SIG-M5 (cell line): Measurements from ENCODE around the gene NOS1.
"Not testable (repeated sequence)": the region's sequence is repeated elsewhere in the genome, so short reads cannot be mapped to it uniquely, and the experiment has no call there.

ENCODE experiments used
- DNase-seq: peaks from one replicate; lab custom pipeline; 2025; lab: John Stamatoyannopoulos, UW

The NOS1 gene

DNA sequence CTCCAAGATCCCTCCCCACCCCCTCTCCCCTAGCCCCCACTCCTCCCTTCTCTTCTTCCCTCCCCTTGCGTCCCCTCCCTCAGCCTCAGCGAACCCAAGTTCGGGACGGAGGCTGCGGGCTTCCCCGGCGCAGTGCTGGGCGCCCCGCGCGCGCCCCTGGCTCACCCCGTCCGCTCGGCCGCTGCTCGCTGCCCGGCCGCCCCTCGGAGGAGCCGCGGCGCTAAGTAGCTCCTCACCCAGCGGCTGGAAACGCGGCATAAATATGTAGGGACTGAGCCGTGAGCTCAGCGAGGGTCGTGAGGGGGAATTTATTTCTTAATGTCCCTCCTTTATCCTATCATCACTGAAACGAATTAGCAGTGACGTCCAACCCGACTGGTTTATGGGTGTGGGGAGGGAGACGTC is at the start of gene NOS1:
TSS of gene NOS1 (minus strand) at position 280 of the 405 bp plus-strand sequence. CDS start 30,557 bp downstream, outside the sequence.
- DNase-seq: no peak

- no peak for DNase-seq
Observed at GRCh38 chr12:117409286-117409685, 47.9 kb upstream of the NOS1 start.

GRCh38 chr12:117408161-117408791 is 46.9 kb upstream of the NOS1 start:
- DNase-seq: no peak

- DNase-seq: no peak
Observed at GRCh38 chr12:117404940-117405339, 43.5 kb upstream of the NOS1 start.

GRCh38 chr12:117404203-117404853 is 42.9 kb upstream of the NOS1 start:
- no peak for DNase-seq

DNA sequence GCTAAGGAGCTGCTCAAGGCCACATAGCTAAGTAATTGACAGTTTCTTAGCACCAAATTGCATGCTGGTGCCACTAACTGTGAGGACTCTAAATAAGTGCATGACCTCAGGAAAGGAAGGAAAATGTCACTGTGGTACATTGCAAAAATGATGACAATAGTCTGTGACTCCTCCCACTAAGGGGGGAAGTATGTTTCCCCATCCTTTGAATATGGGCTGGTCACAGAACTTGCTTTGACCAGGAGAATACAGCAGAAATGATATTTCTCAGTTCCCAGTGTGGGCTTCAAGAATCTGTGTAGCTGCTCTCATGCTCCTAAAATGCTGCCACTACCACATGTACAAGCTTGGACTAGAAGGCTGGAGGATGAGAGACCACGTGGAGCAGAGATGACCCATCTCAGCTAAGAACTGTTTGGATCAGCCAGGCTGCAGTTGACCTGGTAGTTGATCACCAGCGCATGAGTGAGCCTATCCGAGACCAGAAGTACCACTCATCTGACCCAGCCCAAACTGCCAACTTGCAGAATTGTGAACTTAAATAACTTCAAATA is 42.2 kb upstream of the NOS1 start:
- DNase-seq: no peak

- DNase-seq: no peak
Observed at GRCh38 chr12:117402363-117402762, 40.9 kb upstream of the NOS1 start.

DNA sequence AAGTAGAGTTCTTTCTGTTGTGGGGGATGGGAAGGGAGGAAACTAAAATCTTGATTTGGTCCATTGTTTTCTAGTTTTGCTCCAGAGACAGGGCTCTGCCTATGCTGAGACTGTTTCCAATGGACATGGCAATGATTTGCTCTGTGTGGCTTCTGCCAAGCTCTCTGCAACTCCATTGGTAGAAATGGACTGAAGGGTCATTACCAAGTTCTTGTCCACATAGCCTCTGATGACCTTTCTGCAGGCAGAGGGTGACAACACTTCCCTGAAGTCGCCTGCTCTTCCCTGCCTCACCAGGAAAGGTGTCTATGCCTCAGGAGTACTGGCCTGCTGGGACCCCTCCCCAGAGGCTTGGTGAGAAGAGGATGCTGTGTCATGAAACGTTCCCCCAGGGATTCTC is 39.5 kb upstream of the NOS1 start:
- no peak for DNase-seq

DNA sequence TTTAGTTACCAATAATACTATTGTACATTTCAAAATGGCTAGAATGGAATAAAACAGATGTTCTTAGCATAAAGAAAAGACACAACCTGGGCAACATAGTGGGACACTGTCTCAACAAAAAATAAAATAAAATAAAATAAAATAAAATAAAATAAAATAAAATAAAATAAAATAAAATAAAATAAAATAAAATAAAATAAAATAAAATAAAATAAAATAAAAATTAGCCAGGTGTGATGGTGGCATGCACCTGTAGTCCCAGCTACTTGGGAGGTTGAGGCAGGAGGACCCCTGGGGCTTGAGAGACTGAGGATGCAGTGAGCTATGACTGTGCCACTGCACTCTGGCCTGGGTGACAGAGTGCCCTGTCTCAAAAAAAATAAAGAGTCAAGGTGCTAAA is 37.1 kb upstream of the NOS1 start:
- not testable (repeated sequence) for DNase-seq

- no peak for DNase-seq
Observed at GRCh38 chr12:117395766-117396165, 34.3 kb upstream of the NOS1 start.

GRCh38 chr12:117394491-117394890 is 33.1 kb upstream of the NOS1 start:
- DNase-seq: no peak

DNA sequence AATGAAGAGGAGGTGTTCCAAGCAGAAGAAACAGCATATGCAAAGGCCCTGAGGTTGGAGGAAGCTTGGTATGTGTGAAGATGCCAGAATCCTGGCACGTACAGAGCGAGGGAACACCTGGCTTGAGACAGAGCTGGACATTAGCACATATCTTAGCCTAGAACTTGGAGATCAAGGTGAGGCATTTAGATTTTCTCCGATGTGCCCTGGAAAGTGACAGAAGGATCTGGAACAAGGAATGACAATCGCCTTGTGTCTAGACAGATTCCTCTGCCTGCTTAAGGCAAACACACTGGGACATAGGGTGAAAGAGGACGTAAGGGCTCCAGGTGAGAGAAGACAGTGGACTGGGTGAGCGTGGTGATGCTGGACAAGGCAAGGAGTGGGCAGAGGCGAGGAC is 32.2 kb upstream of the NOS1 start:
- no peak for DNase-seq

- DNase-seq: no peak
Observed at GRCh38 chr12:117390866-117391265, 29.4 kb upstream of the NOS1 start.

DNA sequence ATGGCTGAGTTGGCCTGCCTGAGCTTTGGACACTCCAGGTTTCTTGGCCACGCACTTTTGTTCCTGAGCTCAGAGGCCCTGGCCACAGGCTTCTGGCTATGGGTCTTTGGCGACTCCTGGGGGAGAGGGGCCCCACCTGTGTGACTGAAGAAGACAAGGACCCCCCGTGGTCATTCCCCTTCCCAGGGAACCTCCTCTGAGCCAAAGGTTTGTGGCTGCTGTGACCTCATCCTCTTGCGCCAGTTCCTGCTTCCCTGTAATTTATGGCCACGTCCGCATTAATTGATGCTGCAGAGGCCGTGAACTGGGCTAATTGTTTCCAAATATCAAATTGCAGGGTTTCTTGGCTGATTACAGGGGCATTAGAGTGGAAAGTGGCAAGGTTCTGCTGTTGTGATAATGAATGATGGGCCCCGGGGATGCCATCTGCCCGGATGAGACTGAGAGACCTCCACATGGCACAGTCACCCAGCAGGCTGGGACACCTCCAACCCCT is 27.6 kb upstream of the NOS1 start:
- DNase-seq: no peak

DNA sequence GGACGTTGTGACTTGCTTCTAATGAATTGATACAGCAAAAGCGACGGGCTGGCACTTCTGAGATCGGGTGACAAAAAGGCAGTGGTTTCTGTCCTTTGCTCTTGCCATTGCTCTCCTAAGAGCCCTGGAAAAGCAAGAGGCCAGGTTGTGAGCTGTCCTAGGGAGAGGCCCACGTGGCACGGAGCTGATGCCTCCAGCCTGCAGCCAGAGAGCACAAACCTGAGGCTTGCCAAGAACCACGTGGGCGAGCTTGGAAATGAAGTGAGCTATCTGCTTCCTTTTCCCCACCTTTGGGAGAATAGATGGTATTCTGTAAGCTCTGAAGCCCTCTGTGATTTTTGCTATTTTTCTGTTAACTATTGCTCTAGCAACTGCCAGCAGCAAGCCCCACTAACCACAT is 26.4 kb upstream of the NOS1 start:
- DNase-seq: no peak

GRCh38 chr12:117384735-117385134 is 23.3 kb upstream of the NOS1 start:
- DNase-seq: no peak

GRCh38 chr12:117380083-117380482 is 18.7 kb upstream of the NOS1 start:
- DNase-seq: no peak

GRCh38 chr12:117377758-117378157 is 16.3 kb upstream of the NOS1 start:
- DNase-seq: no peak

GRCh38 chr12:117370588-117370987 is 9.2 kb upstream of the NOS1 start:
- DNase-seq: no peak

DNA sequence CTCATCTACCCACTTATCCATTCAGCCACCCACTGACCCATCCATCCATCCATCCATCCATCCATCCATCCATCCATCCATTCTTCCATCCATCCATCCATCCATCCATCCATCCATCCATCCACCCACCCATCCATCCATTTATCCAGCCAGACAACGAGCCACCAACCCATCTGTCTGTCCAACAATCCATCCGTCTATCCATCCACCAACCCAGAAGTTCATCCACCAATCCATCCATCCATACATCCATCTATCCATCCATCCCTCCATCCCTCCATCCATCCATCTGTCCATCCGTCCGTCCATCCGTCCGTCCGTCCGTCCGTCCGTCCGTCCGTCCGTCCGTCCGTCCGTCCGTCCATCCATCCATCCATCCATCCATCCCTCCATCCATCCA is 8.6 kb upstream of the NOS1 start:
- DNase-seq: not testable (repeated sequence)

DNA sequence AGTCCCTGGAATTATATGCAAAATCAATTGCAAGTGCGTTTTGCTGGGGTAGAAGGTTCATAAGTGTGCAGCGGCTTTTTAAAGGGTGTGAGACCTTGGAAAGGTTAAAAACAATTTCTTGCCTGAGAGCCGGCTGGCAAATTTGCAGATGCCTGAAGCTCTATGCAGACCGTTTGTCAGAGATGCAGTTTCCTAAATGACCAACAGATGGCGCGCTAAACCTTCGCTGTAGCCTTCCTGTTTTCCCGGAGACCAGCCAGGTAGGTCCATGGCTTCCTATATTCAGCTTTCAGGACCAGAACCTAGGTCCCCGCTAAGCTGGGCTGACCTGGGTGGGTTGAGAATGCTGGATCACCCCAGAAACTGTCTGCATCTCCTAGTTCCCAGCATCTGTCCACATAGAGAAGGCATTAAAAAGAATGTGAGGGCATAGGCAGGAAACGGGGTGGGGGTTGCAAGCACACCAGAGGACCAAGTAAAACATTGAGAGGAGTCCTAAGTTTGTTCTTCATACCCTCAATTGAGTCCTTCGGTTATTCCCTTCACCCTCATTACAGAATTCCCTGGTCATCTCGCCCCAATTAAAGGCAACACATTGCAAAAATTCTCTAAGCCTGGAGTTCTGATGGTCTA is 5.7 kb upstream of the NOS1 start:
- no peak for DNase-seq

DNA sequence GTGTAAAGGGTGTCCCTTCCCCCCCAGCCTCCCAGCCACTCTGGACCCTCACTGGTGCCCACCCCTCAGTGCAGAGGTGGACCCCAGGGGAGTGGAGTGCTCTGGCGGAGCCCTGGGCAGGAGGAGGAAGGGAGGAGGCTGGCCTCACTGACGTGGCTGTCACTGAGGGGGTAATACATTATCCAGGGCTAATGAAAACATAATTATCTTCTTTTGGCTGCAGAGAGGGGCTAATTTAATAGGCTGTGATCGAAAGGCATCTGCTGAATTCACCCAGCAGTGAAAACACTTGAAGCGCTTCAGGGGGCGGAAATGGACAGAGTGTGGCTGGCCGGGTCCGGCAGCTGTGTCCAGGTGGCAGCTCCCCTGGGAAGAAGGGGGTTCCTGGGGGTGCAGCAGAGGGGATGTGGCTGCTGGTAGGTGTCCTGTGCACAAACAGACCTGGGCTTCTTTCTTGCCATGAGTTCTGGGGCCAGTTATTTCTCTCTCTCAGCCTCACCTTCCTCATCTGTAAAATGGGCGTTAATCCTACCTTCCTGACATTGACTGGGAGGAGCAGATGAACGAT is 3.7 kb upstream of the NOS1 start:
- DNase-seq: no peak
